GM23338 (cell line): Measurements from ENCODE around the gene BAG5. TPM values are rescaled to one million over a fixed set of nuclear protein-coding genes. Genes with fewer than 3 reads are reported as not detected.

Experiments used
- ATAC-seq: fragments of 200-7000 bp; cut with Tn5 transposase; 3 replicates; pipeline ENCODE4 v1.9.1; 2020
- DNase-seq: peaks from one replicate; pipeline ENCODE4 v3.0.0-alpha.2; 2015; ENCODE audit warnings: low spot score
- H2AFZ ChIP-seq: fragments of 200-600 bp; sonication (generic); 2 replicates; pipeline ENCODE4 v1.8.0; 2016; ENCODE audit warnings: antibody characterized with exemption, mild to moderate bottlenecking, moderate library complexity
- H3F3A ChIP-seq: fragments of 200-600 bp; sonication (generic); replicated peaks from 2 replicates; pipeline ENCODE4 v1.8.0; 2017; ENCODE audit warnings: antibody characterized with exemption, mixed run types, low read depth
- H3K27ac ChIP-seq: fragments of 200-600 bp; sonication (generic); 2 replicates; pipeline ENCODE4 v1.6.1; 2016; ENCODE audit warnings: low read depth
- H3K27me3 ChIP-seq: fragments of 200-600 bp; sonication (generic); 2 replicates; pipeline ENCODE4 v1.8.0; 2016; ENCODE audit warnings: mild to moderate bottlenecking, mixed run types, moderate library complexity; ENCODE audit not compliant: insufficient read depth
- H3K36me3 ChIP-seq: fragments of 200-600 bp; sonication (generic); 2 replicates; pipeline ENCODE4 v1.8.0; 2016; ENCODE audit warnings: mild to moderate bottlenecking; ENCODE audit not compliant: insufficient read depth
- H3K4me1 ChIP-seq: fragments of 200-600 bp; sonication (generic); 2 replicates; pipeline ENCODE4 v1.8.0; 2016; ENCODE audit warnings: mild to moderate bottlenecking, moderate library complexity; ENCODE audit not compliant: insufficient read depth
- H3K4me2 ChIP-seq: fragments of 200-600 bp; sonication (generic); 2 replicates; pipeline ENCODE4 v1.7.1; 2017; ENCODE audit warnings: mixed run types
- H3K4me3 ChIP-seq: fragments of 200-600 bp; sonication (generic); 2 replicates; pipeline ENCODE4 v1.6.1; 2016; ENCODE audit warnings: mixed run types
- H3K79me2 ChIP-seq: fragments of 200-600 bp; sonication (generic); replicated peaks from 2 replicates; pipeline ENCODE4 v1.8.0; 2017; ENCODE audit warnings: mild to moderate bottlenecking; ENCODE audit not compliant: insufficient read depth
- H3K9me2 ChIP-seq: fragments of 200-600 bp; sonication (generic); 2 replicates; pipeline ENCODE4 v1.8.0; 2017; ENCODE audit not compliant: insufficient read depth
- H4K20me1 ChIP-seq: fragments of 200-600 bp; sonication (generic); replicated peaks from 2 replicates; pipeline ENCODE4 v1.8.0; 2017; ENCODE audit warnings: mild to moderate bottlenecking; ENCODE audit not compliant: insufficient read depth
- H3K27ac Mint-ChIP-seq: 2 replicates; pipeline ENCODE4 v1.8.0; 2020; ENCODE audit warnings: inconsistent platforms, mild to moderate bottlenecking, moderate library complexity, mixed read lengths
- H3K27me3 Mint-ChIP-seq: 3 replicates; pipeline ENCODE4 v1.8.0; 2022; ENCODE audit warnings: low read depth, mild to moderate bottlenecking, moderate library complexity, mixed read lengths, inconsistent platforms; ENCODE audit not compliant: insufficient read depth, poor library complexity
- H3K36me3 Mint-ChIP-seq: 3 replicates; pipeline ENCODE4 v1.8.0; 2021; ENCODE audit warnings: low read depth, mild to moderate bottlenecking, inconsistent platforms, moderate library complexity, mixed read lengths
- H3K4me1 Mint-ChIP-seq: 3 replicates; pipeline ENCODE4 v1.8.0; 2020; ENCODE audit warnings: mild to moderate bottlenecking, inconsistent platforms, mixed read lengths
- H3K4me3 Mint-ChIP-seq: 3 replicates; pipeline ENCODE4 v1.8.0; 2021; ENCODE audit warnings: moderate library complexity, mild to moderate bottlenecking, inconsistent platforms, mixed read lengths
- H3K9me3 Mint-ChIP-seq: 3 replicates; pipeline ENCODE4 v1.8.0; 2020; ENCODE audit warnings: moderate library complexity, mild to moderate bottlenecking, inconsistent platforms, mixed read lengths
- CTCF ChIP-seq, 2 experiments: fragments of 200-600 bp in 1 of 2; sonication (generic) in 1 of 2; conservative IDR thresholded peaks; 2 replicates each; pipeline versions ENCODE4 v1.5.1 to v1.6.1; 2016 to 2017; ENCODE audit warnings: antibody characterized with exemption in 2 of 2, low read depth in 2 of 2, mild to moderate bottlenecking in 2 of 2, moderate library complexity in 1 of 2
- EZH2phosphoT487 ChIP-seq: fragments of 200-600 bp; sonication (generic); IDR thresholded peaks from one replicate; pipeline ENCODE4 v1.8.1; 2018; ENCODE audit warnings: antibody characterized with exemption; ENCODE audit not compliant: unreplicated experiment
- JUNB ChIP-seq: IDR thresholded peaks from one replicate; pipeline ENCODE4 v1.6.1; 2016; ENCODE audit warnings: antibody characterized with exemption; ENCODE audit not compliant: unreplicated experiment
- NANOG ChIP-seq: IDR thresholded peaks from 2 replicates; pipeline ENCODE4 v1.6.1; 2016; ENCODE audit warnings: antibody characterized with exemption, borderline replicate concordance
- POLR2AphosphoS5 ChIP-seq: IDR thresholded peaks from 2 replicates; pipeline ENCODE4 v1.6.1; 2016; ENCODE audit warnings: antibody characterized with exemption, low read depth
- STAT1 ChIP-seq: IDR thresholded peaks from one replicate; pipeline ENCODE4 v1.6.1; 2016; ENCODE audit warnings: antibody characterized with exemption; ENCODE audit not compliant: unreplicated experiment
- ZNF114 ChIP-seq: fragments of 250-450 bp; sonication (Bioruptor Pico); IDR thresholded peaks from 2 replicates; pipeline ENCODE4 v1.5.0; 2020; ENCODE audit warnings: mild to moderate bottlenecking, moderate library complexity
- ZNF331 ChIP-seq: fragments of 250-450 bp; sonication (Bioruptor Pico); IDR thresholded peaks from 2 replicates; pipeline ENCODE4 v1.5.0; 2020; ENCODE audit warnings: low read depth, mild to moderate bottlenecking, moderate library complexity
- polyA plus RNA-seq: library from polyadenylated mRNA; unstranded; fragments of >200 nt; fragmentation: Nextera tagmentation; extraction: Ambion mirVana; gene quantifications from 2 replicates; pipeline ENCODE4 v1.2.1, GENCODE V29; 2016
- total RNA-seq: library from RNA; depleted of rRNA; stranded (reverse); fragments of >200 nt; shearing (Covaris generic); gene quantifications from 2 replicates; pipeline ENCODE4 v1.2.3, GENCODE V29; 2014
- TF ChIP-seq, protein P1 (sequence below): IDR thresholded peaks from one replicate; pipeline ENCODE4 v1.6.1; 2018; ENCODE audit warnings: antibody characterized with exemption; ENCODE audit not compliant: unreplicated experiment

The BAG5 gene
- total and polyA plus RNA-seq, 2 experiments from 2014 or later = 21.1 to 29.2 TPM

DNA sequence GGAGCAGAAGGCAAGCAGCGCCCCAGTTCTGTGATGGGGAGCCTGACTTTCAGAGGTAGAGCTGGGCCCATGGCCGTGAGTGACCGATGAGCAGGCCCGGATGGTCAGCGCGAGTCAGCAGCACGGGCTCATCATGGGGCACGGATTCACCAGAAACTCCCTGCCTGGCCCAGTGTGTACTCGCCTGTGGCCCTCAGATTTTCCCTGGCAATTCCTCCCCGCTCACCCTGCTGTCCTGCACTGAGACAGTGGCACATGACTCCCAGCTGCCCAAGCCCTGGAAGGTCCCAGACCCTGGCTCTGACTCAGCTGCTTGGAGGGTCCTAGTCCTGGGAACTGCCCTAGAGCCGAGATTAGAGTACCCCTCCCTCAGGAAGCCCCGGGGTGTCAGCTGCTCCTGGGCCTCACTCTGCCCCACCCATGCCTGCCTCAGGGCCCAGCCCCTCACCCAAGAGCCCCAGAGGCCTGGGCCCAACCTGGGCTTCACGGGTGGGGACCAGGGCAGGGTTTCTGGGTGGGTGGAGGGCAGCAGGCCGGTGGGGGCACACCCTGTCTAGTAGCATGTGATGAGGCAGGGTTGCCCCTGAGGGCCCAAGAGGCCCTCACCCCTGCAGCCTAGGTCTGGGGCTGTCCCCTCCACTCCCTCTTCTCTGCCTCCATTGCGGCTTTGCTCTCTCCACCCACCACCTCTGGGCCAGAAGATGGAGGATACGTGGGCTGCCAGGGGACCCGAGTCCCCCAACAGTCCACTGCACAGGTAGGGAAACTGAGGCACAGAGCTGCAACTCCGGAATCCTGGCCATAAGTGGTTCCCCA lies 25.1 kb downstream of the BAG5 start (continued):
- TF ChIP-seq, protein P1, sequence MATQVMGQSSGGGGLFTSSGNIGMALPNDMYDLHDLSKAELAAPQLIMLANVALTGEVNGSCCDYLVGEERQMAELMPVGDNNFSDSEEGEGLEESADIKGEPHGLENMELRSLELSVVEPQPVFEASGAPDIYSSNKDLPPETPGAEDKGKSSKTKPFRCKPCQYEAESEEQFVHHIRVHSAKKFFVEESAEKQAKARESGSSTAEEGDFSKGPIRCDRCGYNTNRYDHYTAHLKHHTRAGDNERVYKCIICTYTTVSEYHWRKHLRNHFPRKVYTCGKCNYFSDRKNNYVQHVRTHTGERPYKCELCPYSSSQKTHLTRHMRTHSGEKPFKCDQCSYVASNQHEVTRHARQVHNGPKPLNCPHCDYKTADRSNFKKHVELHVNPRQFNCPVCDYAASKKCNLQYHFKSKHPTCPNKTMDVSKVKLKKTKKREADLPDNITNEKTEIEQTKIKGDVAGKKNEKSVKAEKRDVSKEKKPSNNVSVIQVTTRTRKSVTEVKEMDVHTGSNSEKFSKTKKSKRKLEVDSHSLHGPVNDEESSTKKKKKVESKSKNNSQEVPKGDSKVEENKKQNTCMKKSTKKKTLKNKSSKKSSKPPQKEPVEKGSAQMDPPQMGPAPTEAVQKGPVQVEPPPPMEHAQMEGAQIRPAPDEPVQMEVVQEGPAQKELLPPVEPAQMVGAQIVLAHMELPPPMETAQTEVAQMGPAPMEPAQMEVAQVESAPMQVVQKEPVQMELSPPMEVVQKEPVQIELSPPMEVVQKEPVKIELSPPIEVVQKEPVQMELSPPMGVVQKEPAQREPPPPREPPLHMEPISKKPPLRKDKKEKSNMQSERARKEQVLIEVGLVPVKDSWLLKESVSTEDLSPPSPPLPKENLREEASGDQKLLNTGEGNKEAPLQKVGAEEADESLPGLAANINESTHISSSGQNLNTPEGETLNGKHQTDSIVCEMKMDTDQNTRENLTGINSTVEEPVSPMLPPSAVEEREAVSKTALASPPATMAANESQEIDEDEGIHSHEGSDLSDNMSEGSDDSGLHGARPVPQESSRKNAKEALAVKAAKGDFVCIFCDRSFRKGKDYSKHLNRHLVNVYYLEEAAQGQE = no peak
- TF ChIP-seq JUNB (no peak), CTCF (conservative IDR thresholded peaks at IDR 0.05; ENCODE audit: low read depth in 2 of 2) (no peak), NANOG (no peak), STAT1 (no peak), ZNF331 (no peak), POLR2AphosphoS5 (no peak), EZH2phosphoT487 (no peak)

DNA sequence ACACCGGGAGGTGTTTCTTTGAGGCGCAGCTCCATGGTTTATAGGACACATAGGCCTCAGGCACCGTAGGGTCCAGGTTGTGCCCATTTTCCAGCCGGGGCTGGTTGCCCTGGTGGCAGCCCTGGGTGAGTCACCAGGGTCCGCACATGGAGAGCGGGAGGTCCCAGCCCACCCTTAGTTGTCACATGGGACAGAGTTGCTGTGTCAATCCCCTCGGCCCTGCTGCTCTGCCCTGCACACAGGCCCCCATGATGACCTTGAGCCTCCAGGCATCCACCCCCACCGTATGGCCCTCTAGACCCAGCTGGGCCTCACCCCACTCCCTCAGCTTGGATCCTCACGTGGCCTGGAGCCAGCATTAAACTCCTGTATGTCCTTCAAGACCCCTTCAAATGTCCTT lies 25.8 kb downstream of the BAG5 start:
- peaks cover under 1% of the 10 kb centered on the region; the same call in 1 of the 2 replicates for H3K4me1 ChIP-seq
- no peak overlapping the region for H2AFZ ChIP-seq
- no peak overlapping the region for H3K4me3 ChIP-seq
- Mint-ChIP-seq H3K4me1 (peaks cover 4% of the 10 kb centered on the region; the same call in 2 of the 3 replicates), H3K27ac (no peak overlapping the region), H3K27me3 (peaks cover 10% of the 10 kb centered on the region), H3K36me3 (no peaks in the 10 kb centered on the region), H3K4me3 (no peak overlapping the region), H3K9me3 (no peaks in the 10 kb centered on the region)
- no peaks in the 10 kb centered on the region for H3K79me2 ChIP-seq
- H3K9me2 ChIP-seq = no peaks in the 10 kb centered on the region
- H3K27me3 ChIP-seq = no peaks in the 10 kb centered on the region; the same call in 1 of the 2 replicates
- no peaks in the 10 kb centered on the region for H3K36me3 ChIP-seq
- no peak for DNase-seq
- no peak overlapping the region for H3K4me2 ChIP-seq
- no peak for ATAC-seq
- no peaks in the 10 kb centered on the region for H3F3A ChIP-seq
- H3K27ac ChIP-seq = no peak overlapping the region
- H4K20me1 ChIP-seq = no peaks in the 10 kb centered on the region; the same call in 1 of the 2 replicates
- TF ChIP-seq, protein P1 = no peak
- TF ChIP-seq ZNF114 (CRISPR knock-in tag) (no peak), JUNB (no peak)
